PFSK-1 (cell line): ENCODE data around the gene NKAIN2.

Source experiments
- FOXP2 ChIP-seq: optimal IDR thresholded peaks from 2 replicates; pipeline ENCODE3; 2011; ENCODE audit warnings: borderline replicate concordance, control low read depth, inconsistent platforms; ENCODE audit not compliant: insufficient read depth; ENCODE audit errors: extremely low read length, extremely low read depth
- POLR2AphosphoS5 ChIP-seq: IDR thresholded peaks from 2 replicates; pipeline ENCODE4 v1.6.1; 2012; ENCODE audit warnings: low read depth, mild to moderate bottlenecking, control low read depth, low read length, moderate library complexity
- REST ChIP-seq, 2 experiments: IDR thresholded peaks; 2 replicates each; pipeline versions ENCODE4 v1.6.1 to v1.8.0; 2011 to 2012; ENCODE audit warnings: low read depth in 2 of 2, low read length in 2 of 2, control low read depth in 1 of 2, inconsistent platforms in 1 of 2, mild to moderate bottlenecking in 1 of 2, moderate library complexity in 1 of 2; ENCODE audit not compliant: insufficient read depth in 1 of 2
- SIN3A ChIP-seq: IDR thresholded peaks from 2 replicates; pipeline ENCODE4 v1.6.1; 2012; ENCODE audit warnings: mild to moderate bottlenecking, low read length, moderate library complexity, borderline replicate concordance; ENCODE audit not compliant: insufficient read depth
- TAF1 ChIP-seq: IDR thresholded peaks from 2 replicates; pipeline ENCODE4 v1.6.1; 2012; ENCODE audit warnings: low read length, control low read depth, borderline replicate concordance; ENCODE audit not compliant: insufficient read depth

- TF ChIP-seq FOXP2 (no peak), POLR2AphosphoS5 (no peak), TAF1 (no peak), REST (IDR thresholded peaks at IDR 0.05; ENCODE audit: insufficient read depth in 1 of 2, low read depth in 2 of 2, low read length in 2 of 2) (no peak), SIN3A (no peak)
Observed at GRCh38 chr6:124283486-124283885, 479.8 kb downstream of the NKAIN2 start.
